IMR-90 (cell line): ENCODE results near the gene MAP6. TPM values are rescaled to one million over a fixed set of nuclear protein-coding genes. Genes with fewer than 3 reads are reported as not detected.
A peak's percentile ranks its signal among the peaks of the same experiment; 100 is the strongest.

Source experiments
- ATAC-seq: fragments of 200-7000 bp; cut with Tn5 transposase; 2 replicates; pipeline ENCODE4 v1.9.1; 2020; ENCODE audit warnings: low read depth, mild to moderate bottlenecking, moderate library complexity
- BruUV-seq: library from RNA; stranded (reverse); fragments of 400-500 nt; replicated peaks from 2 replicates; lab custom pipeline; 2021; lab: Mats Ljungman, UMichigan
- CTCF ChIA-PET: fragments of 300-600 bp; formaldehyde crosslinking; extraction: SDS; loops from one replicate; lab custom pipeline; 2021; ENCODE audit warnings: antibody characterized with exemption; lab: Yijun Ruan, JAX
- POLR2A ChIA-PET: fragments of 300-600 bp; sonication (Branson Sonifier 250); formaldehyde crosslinking; loops from one replicate; lab custom pipeline; 2022; ENCODE audit warnings: antibody characterized with exemption; ENCODE audit not compliant: unreplicated experiment; lab: Charles Lee
- DNase-seq: peaks from one replicate; pipeline ENCODE4 v3.0.0; 2013
- H2AFZ ChIP-seq: replicated peaks from 2 replicates; pipeline ENCODE3; 2013; ENCODE audit warnings: low read length, mild to moderate bottlenecking; ENCODE audit not compliant: poor library complexity
- H2AK5ac ChIP-seq: 2 replicates; pipeline ENCODE4 v1.6.1; 2013; ENCODE audit warnings: low read depth, low read length, inconsistent platforms
- H2AK9ac ChIP-seq: replicated peaks from 2 replicates; pipeline ENCODE3; 2013; ENCODE audit warnings: mild to moderate bottlenecking, low read depth, low read length, moderate library complexity; ENCODE audit not compliant: poor library complexity
- H2BK120ac ChIP-seq: 2 replicates; pipeline ENCODE4 v1.6.1; 2013; ENCODE audit warnings: low read depth, low read length, inconsistent platforms
- H2BK15ac ChIP-seq: 3 replicates; pipeline ENCODE4 v1.6.1; 2013; ENCODE audit warnings: low read depth, low read length, inconsistent platforms
- H2BK20ac ChIP-seq: 2 replicates; pipeline ENCODE4 v1.6.1; 2013; ENCODE audit warnings: low read depth, mild to moderate bottlenecking, inconsistent platforms, low read length, moderate library complexity
- H2BK5ac ChIP-seq: 2 replicates; pipeline ENCODE4 v1.6.1; 2013; ENCODE audit warnings: mild to moderate bottlenecking, low read depth, low read length, inconsistent platforms; ENCODE audit not compliant: poor library complexity, severe bottlenecking
- H3K14ac ChIP-seq: replicated peaks from 2 replicates; pipeline ENCODE4 v1.6.1; 2013; ENCODE audit warnings: low read depth, low read length, inconsistent platforms
- H3K18ac ChIP-seq: 2 replicates; pipeline ENCODE4 v1.6.1; 2013; ENCODE audit warnings: low read depth, low read length, control low read depth
- H3K23ac ChIP-seq: 2 replicates; pipeline ENCODE4 v1.6.1; 2013; ENCODE audit warnings: low read depth, low read length, inconsistent platforms
- H3K27ac ChIP-seq: 2 replicates; pipeline ENCODE4 v1.5.1; 2013; ENCODE audit warnings: mild to moderate bottlenecking, control low read depth, low read length; ENCODE audit not compliant: insufficient read depth
- H3K27me3 ChIP-seq: 2 replicates; pipeline ENCODE4 v1.6.1; 2013; ENCODE audit warnings: low read length; ENCODE audit not compliant: control insufficient read depth, insufficient read depth
- H3K36me3 ChIP-seq: 2 replicates; pipeline ENCODE4 v1.6.1; 2013; ENCODE audit warnings: low read length, mixed read lengths; ENCODE audit not compliant: control insufficient read depth, insufficient read depth
- H3K4ac ChIP-seq: 2 replicates; pipeline ENCODE4 v1.6.1; 2013; ENCODE audit warnings: low read depth, low read length, inconsistent platforms
- H3K4me1 ChIP-seq: 2 replicates; pipeline ENCODE4 v1.6.1; 2013; ENCODE audit warnings: low read length, mixed read lengths; ENCODE audit not compliant: control insufficient read depth, insufficient read depth
- H3K4me2 ChIP-seq: 2 replicates; pipeline ENCODE4 v1.6.1; 2013; ENCODE audit warnings: low read depth, mild to moderate bottlenecking, control low read depth, low read length, moderate library complexity
- H3K4me3 ChIP-seq: 2 replicates; pipeline ENCODE4 v1.5.1; 2013; ENCODE audit warnings: low read depth, mild to moderate bottlenecking, control low read depth, low read length, moderate library complexity; ENCODE audit not compliant: insufficient read depth
- H3K56ac ChIP-seq: 2 replicates; pipeline ENCODE4 v1.6.1; 2013; ENCODE audit warnings: low read length, inconsistent platforms; ENCODE audit not compliant: insufficient read depth; ENCODE audit errors: extremely low read depth
- H3K79me1 ChIP-seq, 2 experiments: 2 replicates each; pipeline ENCODE4 v1.6.1; 2013; ENCODE audit warnings: low read length in 2 of 2, inconsistent platforms in 1 of 2, low read depth in 1 of 2
- H3K9ac ChIP-seq: 2 replicates; pipeline ENCODE4 v1.6.1; 2013; ENCODE audit warnings: low read depth, low read length, control low read depth
- H3K9me1 ChIP-seq: 2 replicates; pipeline ENCODE4 v1.6.1; 2013; ENCODE audit warnings: low read length, inconsistent platforms; ENCODE audit not compliant: insufficient read depth
- H3K9me3 ChIP-seq: 2 replicates; pipeline ENCODE4 v1.6.1; 2013; ENCODE audit warnings: low read length; ENCODE audit not compliant: control insufficient read depth, insufficient read depth
- H4K20me1 ChIP-seq: 2 replicates; pipeline ENCODE4 v1.6.1; 2013; ENCODE audit warnings: low read length, inconsistent platforms; ENCODE audit not compliant: insufficient read depth
- H4K5ac ChIP-seq: 2 replicates; pipeline ENCODE4 v1.6.1; 2013; ENCODE audit warnings: mild to moderate bottlenecking, low read depth, low read length, control low read depth
- H4K8ac ChIP-seq, 2 experiments: 2 replicates each; pipeline ENCODE4 v1.6.1; 2013; ENCODE audit warnings: low read depth in 2 of 2, low read length in 2 of 2, control low read depth in 1 of 2, inconsistent platforms in 1 of 2
- H4K91ac ChIP-seq: 2 replicates; pipeline ENCODE4 v1.6.1; 2013; ENCODE audit warnings: low read depth, low read length, inconsistent platforms; ENCODE audit not compliant: insufficient read depth
- MAZ ChIP-seq: IDR thresholded peaks from 2 replicates; pipeline ENCODE4 v1.6.1; 2012; ENCODE audit warnings: low read depth, mild to moderate bottlenecking, low read length, improper control_type of control experiment, moderate library complexity, borderline replicate concordance
- RCOR1 ChIP-seq: IDR thresholded peaks from 2 replicates; pipeline ENCODE4 v1.6.1; 2012; ENCODE audit warnings: mild to moderate bottlenecking, low read length, improper control_type of control experiment; ENCODE audit not compliant: insufficient replicate concordance
- WGBS, 2 experiments: methylation state at CpG; one replicate each; pipeline versions ENCODE4 v1.1.5 to v1.1.7; 2013; ENCODE audit warnings: missing lambda C conversion rate in 2 of 2; ENCODE audit not compliant: insufficient read length in 1 of 2; ENCODE audit errors: extremely low coverage in 2 of 2; 5-methylcytosine and 5-hydroxymethylcytosine counted together
- dilution Hi-C: fragments of 300-500 bp; cut with HindIII; formaldehyde crosslinking; loops from one replicate; pipeline ENCODE4 v1.14.3; 2018; ENCODE audit warnings: low sequenced_read_pairs; ENCODE audit not compliant: unreplicated experiment
- in situ Hi-C: fragments of 300-500 bp; cut with MboI; formaldehyde crosslinking; loops from 3 replicates; pipeline ENCODE4 v1.14.3; 2019; ENCODE audit warnings: low sequenced_read_pairs, inconsistent platforms, mixed read lengths
- intact Hi-C: fragments of 100-400 bp; cut with micrococcal nuclease; formaldehyde crosslinking; loops from 2 replicates; pipeline ENCODE4 v1.10.0; 2022
- polyA plus RNA-seq, 3 experiments: library from polyadenylated mRNA; depleted of rRNA; stranded (reverse); fragments of >200 nt; gene quantifications; 2 replicates each; pipeline ENCODE4 v1.2.3, GENCODE V29; 2012; ENCODE audit warnings: low replicate concordance in 1 of 3
- total RNA-seq: library from RNA; depleted of rRNA; stranded (reverse); fragments of >200 nt; gene quantifications from 2 replicates; pipeline ENCODE4 v1.2.3, GENCODE V29; 2012

MAP6 gene
- total and polyA plus RNA-seq, 2 of the 4 experiments (the other 2 are of a cell fraction), result 3.0 to 3.4 TPM

GRCh38 chr11:75627906-75628668 is 40.8 kb downstream of the MAP6 start:
- Histone ChIP-seq H2BK20ac (peak overlapping the region; percentile 58), H2AFZ (peak overlapping the region; percentile 87), H3K4me1 (peaks cover 29% of the 10 kb centered on the region), H2BK120ac (peak overlapping the region; percentile 80), H2AK9ac (peak overlapping the region; percentile 60), H3K36me3 (no peaks in the 10 kb centered on the region), H3K27me3 (no peaks in the 10 kb centered on the region), H3K23ac (peak overlapping the region; percentile 65), H3K18ac (peak overlapping the region; percentile 92), H3K4me2 (no peak overlapping the region; the same call in 1 of the 2 replicates), H3K4ac (peak overlapping the region; percentile 88), H3K4me3 (no peak overlapping the region), H4K20me1 (peaks cover 3% of the 10 kb centered on the region; the same call in 1 of the 2 replicates), H3K9ac (no peak overlapping the region; the same call in 1 of the 2 replicates), H3K14ac (peak overlapping the region; percentile 83), H2BK5ac (peak overlapping the region; percentile 95), H4K91ac (peak overlapping the region; percentile 42; the same call in 1 of the 2 replicates), H3K79me1 (peaks cover 0 to 15% of the 10 kb centered on the region in 2 experiments; a peak in 2 of 4 replicates), H3K9me3 (no peaks in the 10 kb centered on the region), H2BK15ac (peak overlapping the region; percentile 79; the same call in 2 of the 3 replicates), H4K8ac (peak overlapping the region; percentile 17 to 97; a peak in 3 of 4 replicates), H3K9me1 (peaks cover 28% of the 10 kb centered on the region), H4K5ac (peak overlapping the region; percentile 95), H2AK5ac (peak overlapping the region; percentile 99), H3K56ac (no peak overlapping the region), H3K27ac (peak overlapping the region; percentile 64)
- POLR2A ChIA-PET, result no interaction called here
- in situ Hi-C loops (no loop called here), dilution Hi-C loops (no loop called here), intact Hi-C loops (no loop called here)
- TF ChIP-seq MAZ (no peak), RCOR1 (peak; percentile 21)
- DNase-seq (peak; percentile 58), ATAC-seq (peak; percentile 68)
- WGBS, 2 experiments, result 71% methylated on average over 4 of the region's 11 CpGs; no CpG with 5 or more reads in 1 of the 2 experiments
- CTCF ChIA-PET, result no interaction called here
- no TSS peak for BruUV-seq
